Measurements from ENCODE around the gene PDZD2.

GRCh38 chr5:32066448-32066847 is 427.5 kb downstream of the PDZD2 start:
- TF ChIP-seq CTCF (IDR thresholded peaks at IDR 0.05; ENCODE audit: borderline replicate concordance, extremely low read depth, low read length, poor library complexity, severe bottlenecking) (no peak), EZH2 (IDR thresholded peaks at IDR 0.05; ENCODE audit: borderline replicate concordance, low read depth, low read length, severe bottlenecking) (no peak)
